ENCODE measurements around the gene MAGEF1.

Gene MAGEF1

DNA sequence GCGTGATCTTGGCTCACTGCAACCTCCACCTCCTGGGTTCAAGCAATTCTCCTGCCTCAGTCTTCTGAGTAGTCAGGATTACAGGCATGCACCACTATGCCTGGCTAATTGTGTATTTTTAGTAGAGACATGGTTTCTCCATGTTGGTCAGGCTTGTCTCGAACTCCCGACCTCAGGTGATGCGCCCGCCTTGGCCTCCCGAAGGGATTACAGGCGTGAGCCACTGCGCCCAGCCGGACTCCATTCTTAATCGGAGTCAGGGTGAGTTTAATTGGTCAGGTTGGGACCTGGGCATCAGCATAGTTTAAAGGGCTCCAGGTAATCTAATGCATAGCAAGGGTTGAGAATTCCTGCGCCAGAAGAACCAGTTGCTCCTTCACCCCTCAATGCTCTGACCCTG is 29.2 kb downstream of the MAGEF1 start:
- no peak overlapping the region for H3K9ac ChIP-seq (ENCODE audit: low read length)

DNA sequence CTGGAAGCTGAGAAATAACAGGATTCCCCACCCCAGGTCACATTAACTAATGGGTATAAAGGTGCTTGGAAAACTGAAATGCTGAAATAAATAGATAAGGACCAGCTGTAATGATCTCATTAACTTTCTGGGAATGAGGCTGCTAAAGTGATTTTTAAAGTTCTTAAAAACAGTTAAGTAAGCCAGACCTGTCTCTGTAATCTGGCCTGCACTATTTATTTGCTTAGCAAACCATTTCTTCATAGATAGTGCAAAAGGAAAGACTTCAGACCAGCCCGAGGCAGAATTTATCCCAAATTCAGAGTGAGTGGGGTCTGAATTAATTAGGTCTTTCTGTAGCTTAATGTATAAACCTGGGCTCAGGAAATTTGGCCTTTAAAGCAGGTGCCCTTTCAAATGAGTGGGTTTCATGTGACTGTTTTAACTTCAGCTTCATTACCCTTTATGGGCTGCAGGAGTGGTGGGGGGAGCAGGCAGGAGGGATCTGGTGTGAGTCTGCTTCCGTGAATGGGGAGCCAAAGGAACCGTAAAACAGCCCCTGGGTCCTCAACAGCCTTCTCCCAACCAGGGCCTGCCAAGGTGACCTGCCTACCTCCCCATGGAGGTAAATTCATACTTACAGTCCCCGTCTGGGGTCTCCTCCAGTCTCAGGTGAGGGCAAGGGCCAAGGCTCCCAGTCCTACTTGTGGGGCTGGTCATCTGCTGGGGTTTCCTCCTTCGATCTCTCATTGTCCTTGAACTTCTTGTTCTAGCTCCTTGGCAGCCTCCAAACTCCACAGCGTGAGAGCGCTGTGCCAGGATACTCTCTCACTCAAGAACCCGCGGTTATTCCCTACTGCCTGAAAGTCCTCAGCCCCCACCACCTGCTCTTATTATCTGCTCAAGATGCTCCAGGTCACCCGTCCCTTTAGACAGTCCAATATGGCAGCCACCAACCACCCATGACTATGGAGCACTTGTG is 31.2 kb downstream of the MAGEF1 start:
- peaks cover 13% of the 10 kb centered on the region for H3K4me1 ChIP-seq (ENCODE audit: insufficient read depth, low read length)
- H3K36me3 ChIP-seq (ENCODE audit: insufficient read depth, low read length) = no peaks in the 10 kb centered on the region
- no peak overlapping the region for H3K4me3 ChIP-seq (ENCODE audit: low read depth in 1 of 2, low read length in 2 of 2)
- no peaks in the 10 kb centered on the region for H3K9me3 ChIP-seq (ENCODE audit: low read length)
- no peak overlapping the region for H3K9ac ChIP-seq (ENCODE audit: low read length)
- H3K27me3 ChIP-seq (ENCODE audit: control insufficient read depth in 1 of 2, insufficient read depth in 2 of 2, low read length in 2 of 2) = no peaks in the 10 kb centered on the region
- no peak overlapping the region for H3K27ac ChIP-seq (ENCODE audit: low read depth, low read length)

More for the DNA sequence above, 29.2 kb downstream of the MAGEF1 start:
- Histone ChIP-seq H3K4me1 (ENCODE audit: insufficient read depth, low read length) (peaks cover 16% of the 10 kb centered on the region), H3K9me3 (ENCODE audit: low read length) (no peaks in the 10 kb centered on the region), H3K27ac (ENCODE audit: low read depth, low read length) (no peak overlapping the region), H3K4me3 (ENCODE audit: low read depth in 1 of 2, low read length in 2 of 2) (no peak overlapping the region), H3K36me3 (ENCODE audit: insufficient read depth, low read length) (no peaks in the 10 kb centered on the region), H3K27me3 (ENCODE audit: control insufficient read depth in 1 of 2, insufficient read depth in 2 of 2, low read length in 2 of 2) (no peaks in the 10 kb centered on the region)

DNA sequence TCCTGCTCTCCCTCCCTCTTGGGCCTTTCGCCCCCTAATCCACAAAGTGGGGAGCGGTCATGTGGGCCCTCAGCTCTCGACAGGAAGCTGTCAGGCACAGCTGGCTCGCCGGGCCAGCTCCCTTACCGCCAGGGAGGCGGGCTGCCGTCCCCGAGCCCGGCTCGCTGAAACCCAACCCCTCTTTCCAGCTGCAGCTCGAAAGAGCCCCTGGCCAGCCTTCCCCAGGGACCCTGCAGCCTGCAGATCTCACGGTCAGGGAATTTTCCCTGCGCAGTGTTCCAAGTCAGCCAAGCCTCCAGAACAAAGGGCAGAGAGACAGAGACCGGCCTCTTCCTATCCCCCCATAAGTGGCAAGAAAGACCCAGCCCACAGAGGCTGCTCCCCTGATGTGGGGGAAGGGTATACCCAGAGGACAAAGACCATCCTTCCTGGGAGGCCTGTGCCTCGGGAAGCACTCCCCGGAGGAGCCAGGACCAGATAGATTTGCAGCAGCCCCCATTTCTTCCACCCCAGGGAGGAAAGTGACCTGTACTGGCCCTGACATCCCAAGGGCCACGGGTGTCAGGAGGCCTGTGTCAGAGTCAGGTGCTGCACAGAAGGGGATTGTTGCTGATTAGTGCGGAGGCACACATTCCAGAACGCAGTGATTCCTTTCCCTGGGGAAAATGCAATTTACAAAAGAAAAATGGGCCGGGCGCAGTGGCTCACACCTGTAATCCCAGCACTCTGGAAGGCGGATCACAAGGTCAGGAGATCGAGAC is 32.6 kb downstream of the MAGEF1 start:
- peaks cover 13% of the 10 kb centered on the region for H3K4me1 ChIP-seq (ENCODE audit: insufficient read depth, low read length)
- H3K36me3 ChIP-seq (ENCODE audit: insufficient read depth, low read length) = no peaks in the 10 kb centered on the region
- H3K4me3 ChIP-seq (ENCODE audit: low read depth in 1 of 2, low read length in 2 of 2) = no peak overlapping the region
- H3K27me3 ChIP-seq (ENCODE audit: control insufficient read depth in 1 of 2, insufficient read depth in 2 of 2, low read length in 2 of 2) = no peaks in the 10 kb centered on the region
- no peak overlapping the region for H3K27ac ChIP-seq (ENCODE audit: low read depth, low read length)
- no peak overlapping the region for H3K9ac ChIP-seq (ENCODE audit: low read length)
- no peaks in the 10 kb centered on the region for H3K9me3 ChIP-seq (ENCODE audit: low read length)

DNA sequence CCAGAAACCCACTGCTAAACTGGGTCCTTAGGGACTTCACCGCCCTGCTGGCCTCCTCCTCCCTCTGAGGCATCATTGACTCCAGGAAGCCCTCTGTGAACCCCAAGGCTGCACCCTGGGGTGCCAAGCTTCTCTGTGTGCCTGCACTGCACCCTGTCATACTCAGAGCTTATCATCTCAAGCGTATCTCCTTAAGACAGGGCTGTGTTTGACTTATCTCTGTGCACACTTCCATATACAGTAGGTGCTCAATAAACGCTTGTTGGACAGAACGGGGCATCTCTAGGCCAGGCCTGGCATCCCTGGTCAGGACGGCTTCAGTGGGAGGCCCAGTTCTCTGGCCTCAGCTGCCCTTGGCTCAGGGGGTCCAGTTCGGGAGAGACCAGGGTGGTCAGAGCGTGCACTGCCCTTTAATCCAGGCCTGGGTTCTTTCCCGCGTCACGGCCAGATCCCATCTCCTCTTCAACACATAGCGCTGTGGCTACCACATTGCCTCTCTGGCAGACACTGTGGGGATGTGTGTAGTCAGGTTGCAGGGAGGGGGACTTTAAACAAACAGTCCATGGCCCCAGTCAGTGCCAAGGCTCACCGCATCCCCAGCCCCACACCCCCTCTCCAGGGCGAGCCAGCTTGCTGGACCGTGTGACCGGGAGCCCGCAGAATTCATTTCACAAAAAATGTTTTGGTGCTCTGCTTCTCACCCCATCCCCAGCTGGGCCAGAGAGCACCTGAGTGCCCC is 33.4 kb downstream of the MAGEF1 start:
- H3K9ac ChIP-seq (ENCODE audit: low read length) = no peak overlapping the region
- H3K27me3 ChIP-seq (ENCODE audit: control insufficient read depth in 1 of 2, insufficient read depth in 2 of 2, low read length in 2 of 2) = no peaks in the 10 kb centered on the region
- H3K27ac ChIP-seq (ENCODE audit: low read depth, low read length) = no peak overlapping the region
- H3K4me1 ChIP-seq (ENCODE audit: insufficient read depth, low read length) = peaks cover 13% of the 10 kb centered on the region
- H3K4me3 ChIP-seq (ENCODE audit: low read depth in 1 of 2, low read length in 2 of 2) = no peak overlapping the region
- H3K36me3 ChIP-seq (ENCODE audit: insufficient read depth, low read length) = no peaks in the 10 kb centered on the region
- H3K9me3 ChIP-seq (ENCODE audit: low read length) = no peaks in the 10 kb centered on the region

DNA sequence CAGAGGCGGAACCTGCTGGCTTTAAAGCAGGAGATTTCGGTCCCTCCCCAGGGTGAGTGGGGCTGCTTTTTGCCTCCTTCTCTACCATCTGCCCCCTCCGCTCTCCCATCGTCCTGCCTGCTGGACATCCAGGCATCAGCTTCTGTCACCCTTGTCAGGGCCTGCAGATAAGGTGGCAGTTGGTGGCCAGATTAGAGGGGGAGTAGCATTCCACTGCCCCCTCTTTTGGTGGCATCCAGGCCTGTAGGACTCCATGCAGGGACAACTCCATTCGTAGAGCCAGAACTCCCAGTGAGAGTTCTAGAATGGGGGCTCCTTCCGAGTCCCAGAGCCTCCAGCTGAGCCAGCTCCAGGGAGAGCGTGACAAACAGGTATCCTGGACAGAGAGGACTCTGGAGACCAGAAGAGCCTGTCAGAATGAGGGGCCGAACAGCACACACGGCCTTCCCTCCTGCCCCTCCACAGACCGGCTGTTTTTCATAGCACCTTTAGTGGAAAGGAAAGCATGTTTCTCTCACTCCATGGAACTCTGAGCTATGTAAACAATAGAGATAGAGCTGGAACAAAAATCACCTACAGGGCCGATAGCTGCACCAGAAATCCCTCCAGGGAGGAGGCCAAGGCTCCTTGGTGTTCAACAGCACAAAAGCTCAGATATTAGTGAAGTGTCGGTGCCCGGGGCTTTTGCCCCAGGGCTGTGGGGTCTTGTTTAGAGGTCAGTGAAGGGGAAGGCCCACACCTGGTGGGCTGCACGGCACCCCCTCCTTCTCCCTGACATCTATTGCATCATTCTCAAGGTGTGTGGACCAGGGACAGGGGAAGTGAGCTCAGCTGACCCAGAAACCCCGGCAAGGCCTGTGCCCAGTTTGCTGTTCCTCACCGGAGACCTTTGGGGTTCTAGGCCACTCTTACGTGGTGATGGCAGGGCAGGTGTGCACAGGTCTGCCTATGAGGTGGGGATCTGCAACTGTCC is 34.2 kb downstream of the MAGEF1 start:
- H3K9ac ChIP-seq (ENCODE audit: low read length) = no peak overlapping the region
- H3K4me3 ChIP-seq (ENCODE audit: low read depth in 1 of 2, low read length in 2 of 2) = no peak overlapping the region
- H3K27ac ChIP-seq (ENCODE audit: low read depth, low read length) = no peak overlapping the region
- H3K36me3 ChIP-seq (ENCODE audit: insufficient read depth, low read length) = no peaks in the 10 kb centered on the region
- H3K9me3 ChIP-seq (ENCODE audit: low read length) = no peaks in the 10 kb centered on the region
- peaks cover 13% of the 10 kb centered on the region for H3K4me1 ChIP-seq (ENCODE audit: insufficient read depth, low read length)
- H3K27me3 ChIP-seq (ENCODE audit: control insufficient read depth in 1 of 2, insufficient read depth in 2 of 2, low read length in 2 of 2) = no peaks in the 10 kb centered on the region

DNA sequence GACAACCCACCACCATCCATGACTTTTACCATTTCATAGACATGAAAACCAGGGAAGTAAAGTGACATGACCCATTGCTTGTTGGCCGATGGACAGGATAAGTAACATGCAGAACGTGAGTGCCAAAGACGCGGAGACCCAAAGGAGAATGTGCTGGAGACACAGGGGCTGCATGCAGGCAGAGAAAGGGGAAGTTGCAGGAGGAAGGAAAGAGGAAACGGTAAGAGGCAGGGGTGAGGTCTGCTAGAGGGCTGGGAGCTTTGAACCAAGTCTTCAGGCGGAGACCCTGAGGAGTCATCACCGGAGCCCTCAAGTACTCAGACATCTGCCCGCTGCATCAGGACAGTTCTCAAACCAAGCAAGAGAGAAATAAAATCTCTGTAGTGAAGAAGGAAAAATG is 34.9 kb downstream of the MAGEF1 start:
- Histone ChIP-seq H3K9me3 (ENCODE audit: low read length) (no peaks in the 10 kb centered on the region), H3K4me1 (ENCODE audit: insufficient read depth, low read length) (peaks cover 13% of the 10 kb centered on the region), H3K27ac (ENCODE audit: low read depth, low read length) (no peak overlapping the region), H3K4me3 (ENCODE audit: low read depth in 1 of 2, low read length in 2 of 2) (no peak overlapping the region), H3K9ac (ENCODE audit: low read length) (no peak overlapping the region), H3K27me3 (ENCODE audit: control insufficient read depth in 1 of 2, insufficient read depth in 2 of 2, low read length in 2 of 2) (no peaks in the 10 kb centered on the region), H3K36me3 (ENCODE audit: insufficient read depth, low read length) (no peaks in the 10 kb centered on the region)

DNA sequence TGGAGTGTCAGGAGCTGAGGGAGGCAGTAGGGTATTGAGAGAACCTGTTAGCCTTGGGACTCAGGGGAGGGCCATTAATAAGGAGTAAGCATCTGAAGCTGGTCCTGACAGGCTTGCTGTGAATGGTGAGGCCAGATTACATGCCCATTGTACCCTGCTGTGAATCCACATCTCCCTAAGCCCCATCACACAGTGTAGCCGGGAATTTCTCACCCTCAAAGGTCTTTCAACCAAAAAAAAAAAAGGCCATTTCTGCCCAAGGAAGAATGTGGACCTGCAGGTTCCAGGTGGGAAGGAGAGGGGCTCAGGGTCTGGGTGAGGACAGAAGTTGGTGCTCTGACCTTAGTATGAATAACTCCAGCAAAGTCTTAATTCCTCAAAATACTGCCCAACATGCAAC is 37.2 kb downstream of the MAGEF1 start:
- Histone ChIP-seq H3K4me3 (ENCODE audit: low read depth in 1 of 2, low read length in 2 of 2) (no peak overlapping the region), H3K4me1 (ENCODE audit: insufficient read depth, low read length) (peaks cover 13% of the 10 kb centered on the region), H3K36me3 (ENCODE audit: insufficient read depth, low read length) (no peaks in the 10 kb centered on the region), H3K27ac (ENCODE audit: low read depth, low read length) (no peak overlapping the region), H3K27me3 (ENCODE audit: control insufficient read depth in 1 of 2, insufficient read depth in 2 of 2, low read length in 2 of 2) (no peaks in the 10 kb centered on the region), H3K9me3 (ENCODE audit: low read length) (no peaks in the 10 kb centered on the region), H3K9ac (ENCODE audit: low read length) (no peak overlapping the region)

DNA sequence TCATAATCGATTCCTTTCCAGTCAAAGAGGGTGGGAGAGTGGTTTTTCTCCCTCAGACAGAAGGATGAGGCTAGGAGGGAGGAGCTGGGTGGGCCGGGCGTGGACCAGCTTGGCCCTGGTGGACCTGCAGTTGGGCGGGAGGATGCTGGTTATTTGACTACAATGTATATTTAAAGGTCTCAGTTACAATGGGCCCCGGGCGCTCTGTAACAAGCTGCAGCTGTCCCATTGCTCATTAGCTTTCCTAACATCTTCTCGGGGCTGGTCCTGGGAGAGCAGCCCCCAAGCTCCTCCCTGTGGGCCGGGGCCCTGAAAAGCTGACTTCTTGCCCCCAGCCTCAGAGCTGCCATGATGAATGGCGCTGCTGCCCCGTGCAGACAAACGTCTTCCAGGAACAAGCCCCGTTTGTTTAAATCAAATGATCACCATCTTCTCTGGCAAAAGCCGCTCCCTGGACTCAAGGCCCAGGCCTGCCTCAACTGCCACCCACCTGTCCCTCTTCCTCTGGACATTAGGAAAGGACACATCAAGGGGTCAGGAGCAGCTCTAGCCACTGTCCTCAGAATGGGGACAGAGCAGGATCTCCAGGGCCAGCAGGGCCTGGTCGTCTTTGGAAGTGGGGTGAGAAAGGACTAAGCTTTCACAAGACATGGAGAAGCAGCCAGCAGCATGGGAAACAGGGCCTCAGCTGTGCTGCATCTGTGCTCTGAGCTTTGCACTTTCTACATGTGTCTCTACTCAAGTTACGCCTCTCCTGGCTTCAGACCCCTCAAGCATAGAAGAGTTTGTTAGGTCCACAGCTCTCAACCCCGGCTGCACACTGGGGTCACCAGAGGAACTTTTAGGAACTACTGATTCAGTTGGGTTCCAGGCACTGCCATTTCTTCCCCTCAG is 38.6 kb downstream of the MAGEF1 start:
- Histone ChIP-seq H3K27me3 (ENCODE audit: control insufficient read depth in 1 of 2, insufficient read depth in 2 of 2, low read length in 2 of 2) (no peaks in the 10 kb centered on the region), H3K9ac (ENCODE audit: low read length) (no peak overlapping the region), H3K9me3 (ENCODE audit: low read length) (no peaks in the 10 kb centered on the region), H3K36me3 (ENCODE audit: insufficient read depth, low read length) (no peaks in the 10 kb centered on the region), H3K27ac (ENCODE audit: low read depth, low read length) (no peak overlapping the region), H3K4me1 (ENCODE audit: insufficient read depth, low read length) (peaks cover 5% of the 10 kb centered on the region), H3K4me3 (ENCODE audit: low read depth in 1 of 2, low read length in 2 of 2) (no peak overlapping the region)

- Histone ChIP-seq H3K4me1 (ENCODE audit: insufficient read depth, low read length) (peaks cover under 1% of the 10 kb centered on the region), H3K36me3 (ENCODE audit: insufficient read depth, low read length) (no peaks in the 10 kb centered on the region), H3K27me3 (ENCODE audit: control insufficient read depth in 1 of 2, insufficient read depth in 2 of 2, low read length in 2 of 2) (no peaks in the 10 kb centered on the region), H3K9ac (ENCODE audit: low read length) (no peak overlapping the region), H3K4me3 (ENCODE audit: low read depth in 1 of 2, low read length in 2 of 2) (no peak overlapping the region), H3K9me3 (ENCODE audit: low read length) (no peaks in the 10 kb centered on the region), H3K27ac (ENCODE audit: low read depth, low read length) (no peak overlapping the region)
These were observed 39.5 kb downstream of the MAGEF1 start for GRCh38 chr3:184672335-184672734.

DNA sequence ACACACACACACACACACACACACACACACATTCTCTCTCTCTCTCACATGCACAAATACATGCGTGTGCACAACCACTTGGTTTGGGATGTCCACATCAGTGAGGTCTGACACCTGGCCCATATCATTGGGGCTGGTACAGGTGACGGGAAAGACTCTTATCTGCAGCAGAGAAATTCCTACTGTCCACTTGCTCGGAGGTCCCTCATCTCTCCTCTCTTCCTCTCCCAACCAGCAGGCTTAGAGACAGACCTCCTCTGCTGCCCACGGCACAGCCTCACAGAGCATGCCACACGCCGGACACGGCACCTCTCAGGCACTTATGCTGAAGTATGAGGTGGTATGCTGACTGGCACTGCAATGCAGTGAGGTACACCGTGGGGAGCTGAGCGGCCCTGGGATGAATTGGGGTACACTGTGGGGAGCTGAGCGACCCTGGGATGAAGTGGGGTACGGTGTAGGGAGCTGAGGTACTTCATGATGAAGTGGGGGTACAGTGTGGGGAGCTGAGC is 41.7 kb downstream of the MAGEF1 start:
- no peak overlapping the region for H3K27ac ChIP-seq (ENCODE audit: low read depth, low read length)
- H3K9me3 ChIP-seq (ENCODE audit: low read length) = no peaks in the 10 kb centered on the region
- H3K4me3 ChIP-seq (ENCODE audit: low read depth in 1 of 2, low read length in 2 of 2) = no peak overlapping the region
- no peak overlapping the region for H3K9ac ChIP-seq (ENCODE audit: low read length)
- H3K36me3 ChIP-seq (ENCODE audit: insufficient read depth, low read length) = no peaks in the 10 kb centered on the region
- no peaks in the 10 kb centered on the region for H3K27me3 ChIP-seq (ENCODE audit: control insufficient read depth in 1 of 2, insufficient read depth in 2 of 2, low read length in 2 of 2)
- H3K4me1 ChIP-seq (ENCODE audit: insufficient read depth, low read length) = no peaks in the 10 kb centered on the region

Data from muscle layer of colon (tissue), 2 donors.